B cell (primary cell): Measurements from ENCODE around the gene SSH3.

Source experiments
- EZH2 ChIP-seq: IDR thresholded peaks from 2 replicates; pipeline ENCODE4 v1.6.1; 2012; ENCODE audit warnings: borderline replicate concordance, low read depth, mild to moderate bottlenecking, moderate library complexity, low read length; ENCODE audit not compliant: insufficient read depth, poor library complexity, severe bottlenecking
- TF ChIP-seq, protein P1 (sequence below): fragments of 200-600 bp; IDR thresholded peaks from one replicate; pipeline ENCODE4 v1.8.0; 2022; ENCODE audit warnings: antibody characterized with exemption, mild to moderate bottlenecking

GRCh38 chr11:67301313-67301921 lies 1.9 kb upstream of the SSH3 start:
- TF ChIP-seq, protein P1, sequence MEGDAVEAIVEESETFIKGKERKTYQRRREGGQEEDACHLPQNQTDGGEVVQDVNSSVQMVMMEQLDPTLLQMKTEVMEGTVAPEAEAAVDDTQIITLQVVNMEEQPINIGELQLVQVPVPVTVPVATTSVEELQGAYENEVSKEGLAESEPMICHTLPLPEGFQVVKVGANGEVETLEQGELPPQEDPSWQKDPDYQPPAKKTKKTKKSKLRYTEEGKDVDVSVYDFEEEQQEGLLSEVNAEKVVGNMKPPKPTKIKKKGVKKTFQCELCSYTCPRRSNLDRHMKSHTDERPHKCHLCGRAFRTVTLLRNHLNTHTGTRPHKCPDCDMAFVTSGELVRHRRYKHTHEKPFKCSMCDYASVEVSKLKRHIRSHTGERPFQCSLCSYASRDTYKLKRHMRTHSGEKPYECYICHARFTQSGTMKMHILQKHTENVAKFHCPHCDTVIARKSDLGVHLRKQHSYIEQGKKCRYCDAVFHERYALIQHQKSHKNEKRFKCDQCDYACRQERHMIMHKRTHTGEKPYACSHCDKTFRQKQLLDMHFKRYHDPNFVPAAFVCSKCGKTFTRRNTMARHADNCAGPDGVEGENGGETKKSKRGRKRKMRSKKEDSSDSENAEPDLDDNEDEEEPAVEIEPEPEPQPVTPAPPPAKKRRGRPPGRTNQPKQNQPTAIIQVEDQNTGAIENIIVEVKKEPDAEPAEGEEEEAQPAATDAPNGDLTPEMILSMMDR: no peak
- no peak for TF ChIP-seq EZH2
